COR-L47 (cell line): ENCODE data around the gene DNAJC18.
"Not testable (repeated sequence)": the region's sequence is repeated elsewhere in the genome, so short reads cannot be mapped to it uniquely, and the experiment has no call there.

ENCODE experiments used
- DNase-seq: peaks from one replicate; lab custom pipeline; 2025; lab: John Stamatoyannopoulos, UW

The DNAJC18 gene

DNA sequence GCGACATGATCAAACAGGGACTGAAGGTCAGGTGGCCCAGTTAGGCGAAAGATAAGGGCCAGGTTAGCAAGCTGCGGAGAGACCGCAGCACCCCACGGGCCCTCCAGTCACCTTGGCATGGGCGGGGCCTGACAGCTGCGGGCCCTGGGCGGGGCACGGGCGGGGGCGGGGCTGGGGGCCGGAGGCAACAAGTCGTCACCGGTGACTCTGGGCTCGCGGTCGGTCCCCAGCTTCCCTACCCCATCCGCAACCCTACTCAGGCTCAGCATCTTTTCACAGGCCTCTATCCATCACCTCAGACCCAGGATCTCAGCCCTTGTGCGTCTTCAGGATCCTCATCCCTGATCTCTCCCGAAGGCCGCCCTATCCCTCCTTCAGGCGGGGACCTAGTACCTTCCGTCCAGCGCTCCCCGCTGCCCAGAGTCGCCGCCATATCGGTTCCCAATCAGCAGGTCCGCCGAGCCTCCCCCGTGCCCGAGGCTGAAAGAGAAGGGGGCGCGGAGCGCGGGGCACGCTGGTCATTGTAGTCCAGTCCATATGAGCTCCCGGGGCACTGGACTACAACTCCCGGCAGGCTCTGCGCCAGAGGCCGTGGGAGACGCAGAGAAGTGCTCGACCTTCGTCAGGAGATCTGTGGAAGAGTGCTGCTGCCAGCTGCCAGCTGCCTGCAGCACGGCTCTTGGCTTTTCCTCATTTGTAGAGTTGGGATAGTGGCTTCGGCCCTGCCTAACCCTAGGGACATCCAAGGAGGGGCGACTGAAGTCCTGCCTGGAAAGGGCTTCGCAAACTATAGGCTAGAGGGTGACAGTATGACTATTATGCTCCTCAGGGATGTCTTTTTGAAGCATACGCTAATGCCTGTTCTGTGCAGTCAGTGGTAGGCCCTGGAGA is at the start of gene DNAJC18:
TSS of gene DNAJC18 (minus strand) at position 513 of the 891 bp plus-strand sequence. CDS start at position 433, 80 bp downstream.
- DNase-seq, result peak; percentile 93

DNA sequence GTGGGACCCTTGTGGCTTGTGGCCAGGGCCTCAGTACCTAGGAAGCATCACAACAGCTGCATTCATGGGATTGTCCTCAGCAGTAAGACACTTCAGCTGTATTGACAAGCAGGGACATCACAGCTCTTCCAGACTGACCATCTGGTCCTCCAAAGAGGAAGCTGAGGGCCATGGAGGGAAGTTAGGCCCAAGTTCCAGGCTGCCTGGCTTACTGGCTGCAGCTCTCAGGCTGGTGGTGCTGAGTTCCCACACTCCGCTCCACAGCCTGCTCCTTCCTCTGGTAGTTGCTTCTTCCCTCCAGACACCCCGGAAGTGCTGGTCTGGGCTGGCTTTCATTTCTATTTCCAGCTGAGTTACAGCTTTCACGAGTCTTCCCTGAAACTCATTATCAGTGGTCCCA is 48.9 kb upstream of the DNAJC18 start:
- no peak for DNase-seq

DNA sequence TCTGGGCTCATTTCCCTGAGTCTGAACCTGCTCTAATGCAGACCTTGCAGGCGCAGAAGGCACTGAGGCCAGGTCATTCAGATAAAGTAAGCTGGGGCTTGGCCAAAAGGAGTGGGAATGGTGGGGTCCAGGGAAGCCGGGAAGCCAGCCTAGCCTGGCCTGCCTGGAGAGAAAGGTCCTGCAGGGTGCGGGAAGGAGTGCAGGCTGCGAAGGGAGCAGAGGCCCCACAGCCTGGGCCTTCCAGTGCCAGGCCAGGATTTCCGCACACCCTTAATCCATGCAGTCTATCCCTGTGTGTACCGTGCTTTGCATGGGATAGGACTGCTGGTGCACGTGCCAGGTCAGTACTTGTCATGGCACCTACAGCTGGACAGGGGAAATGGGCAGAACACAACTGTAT is 46.9 kb upstream of the DNAJC18 start:
- DNase-seq, result no peak

DNA sequence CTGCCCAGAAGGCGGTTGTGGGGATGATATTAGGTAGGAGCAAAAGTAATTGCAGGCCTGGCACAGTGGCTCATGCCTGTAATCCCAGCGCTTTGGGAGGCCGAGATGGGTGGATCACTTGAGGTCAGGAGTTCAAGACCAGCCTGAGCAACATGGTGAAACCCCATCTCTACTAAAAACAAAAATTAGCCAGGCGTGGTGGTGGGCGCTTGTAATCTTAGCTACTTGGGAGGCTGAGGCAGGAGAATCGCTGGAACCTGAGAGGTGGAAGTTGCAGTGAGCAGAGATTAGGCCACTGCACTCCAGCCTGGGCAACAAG is 43.5 kb upstream of the DNAJC18 start:
- DNase-seq, result not testable (repeated sequence)

DNA sequence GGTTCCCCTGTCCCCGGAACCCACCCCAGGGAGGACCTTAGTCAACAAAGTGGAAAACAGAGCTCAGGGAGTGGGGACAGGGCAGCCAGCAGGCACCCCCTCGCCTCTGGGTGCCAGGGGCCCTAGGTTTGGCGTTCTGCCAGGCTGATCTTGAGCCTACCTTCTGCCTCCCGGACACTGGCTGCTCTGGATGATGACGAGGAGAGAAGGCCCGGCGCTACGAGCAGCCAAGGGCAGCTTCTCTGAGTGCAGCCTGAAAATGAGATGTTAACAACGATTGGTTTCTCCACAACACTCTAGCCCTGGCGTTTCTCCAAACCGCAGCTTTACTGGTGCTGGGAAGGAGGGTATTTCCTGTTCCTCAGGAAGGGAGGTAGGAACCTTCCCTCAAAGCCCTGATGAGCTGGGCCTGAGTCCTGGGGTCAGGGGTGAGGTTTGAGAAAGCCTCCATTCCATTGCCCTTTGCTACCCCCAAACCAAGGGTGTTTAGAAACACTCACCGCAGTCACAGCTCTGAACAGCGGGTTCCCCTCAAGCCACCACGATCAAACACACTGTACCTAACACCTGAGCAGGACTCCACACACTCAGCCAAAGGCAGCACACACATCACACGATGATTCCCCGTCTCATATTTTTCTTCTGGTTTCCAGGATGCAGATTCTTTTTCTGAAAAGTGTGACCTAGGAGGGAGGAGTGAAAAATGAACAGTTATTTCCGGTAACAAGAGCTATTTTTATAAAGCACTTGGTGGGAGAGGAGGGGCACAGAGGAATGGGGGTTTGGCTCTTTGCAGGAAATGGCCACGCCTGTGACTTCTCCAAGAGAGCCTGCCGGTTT is 42.9 kb upstream of the DNAJC18 start, which contains the start of gene STING1:
TSS of gene STING1 (minus strand) at position 709 of the 840 bp plus-strand sequence. CDS start 1,054 bp downstream, outside the sequence.
- DNase-seq, result peak; percentile 49

DNA sequence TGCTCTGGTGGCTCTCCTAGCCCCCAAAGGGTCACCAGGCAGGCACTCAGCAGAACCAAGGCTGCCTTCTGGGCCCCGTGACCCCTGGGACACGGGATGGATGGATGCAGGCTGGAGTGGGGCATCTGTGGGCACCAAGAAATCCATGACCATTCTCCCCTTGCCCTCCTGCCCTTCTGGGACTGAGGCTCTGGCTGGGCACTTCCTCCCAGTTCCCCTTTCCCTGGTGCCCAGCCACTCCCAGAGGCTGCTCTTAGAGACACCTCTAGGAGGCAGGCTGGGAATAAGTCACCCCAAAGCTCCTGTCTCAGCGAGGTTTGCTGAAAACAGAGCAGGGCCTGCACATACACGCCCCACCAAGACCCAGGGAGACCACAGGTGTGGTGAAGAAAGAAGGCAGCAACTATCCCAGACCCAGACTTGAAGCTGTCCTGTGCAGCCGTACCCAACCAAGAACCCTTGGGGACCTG is 42.3 kb upstream of the DNAJC18 start:
- DNase-seq, result no peak

DNA sequence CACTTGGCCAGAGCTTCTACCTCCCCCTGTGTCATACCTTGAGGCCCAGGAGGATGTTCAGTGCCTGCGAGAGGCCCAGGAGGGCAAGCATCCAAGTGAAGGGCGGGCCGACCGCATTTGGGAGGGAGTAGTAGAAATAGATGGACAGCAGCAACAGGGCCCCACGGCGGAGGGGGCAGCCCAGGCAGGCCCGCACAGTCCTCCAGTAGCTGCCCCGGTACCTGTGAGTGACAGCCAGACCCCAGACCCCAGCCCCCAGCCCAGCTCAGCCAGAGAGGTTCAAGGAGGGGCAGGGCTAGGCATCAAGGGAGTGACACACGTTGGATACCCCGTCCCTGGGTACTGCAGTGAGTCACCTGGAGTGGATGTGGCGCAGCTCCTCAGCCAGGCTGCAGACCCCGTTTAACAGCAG is 41.8 kb upstream of the DNAJC18 start:
- no peak for DNase-seq

DNA sequence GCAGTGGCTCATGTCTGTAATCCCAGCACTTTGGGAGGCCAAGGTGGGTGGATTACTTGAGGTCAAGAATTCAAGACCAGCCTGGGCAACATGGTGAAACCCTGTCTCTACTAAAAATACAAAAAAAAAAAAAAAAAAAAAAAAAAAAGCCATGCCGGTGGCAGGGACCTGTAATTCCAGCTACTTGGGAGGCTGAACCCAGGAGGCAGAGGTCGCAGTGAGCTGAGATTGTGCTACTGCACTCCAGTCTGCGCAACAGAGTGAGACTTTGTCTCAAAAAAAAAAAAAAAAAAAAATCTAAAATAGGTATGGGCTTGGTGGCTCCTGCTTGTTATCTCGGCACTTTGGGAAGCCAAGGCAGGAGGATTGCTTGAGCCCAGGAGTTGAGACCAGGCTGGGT is 40.4 kb upstream of the DNAJC18 start:
- not testable (repeated sequence) for DNase-seq

DNA sequence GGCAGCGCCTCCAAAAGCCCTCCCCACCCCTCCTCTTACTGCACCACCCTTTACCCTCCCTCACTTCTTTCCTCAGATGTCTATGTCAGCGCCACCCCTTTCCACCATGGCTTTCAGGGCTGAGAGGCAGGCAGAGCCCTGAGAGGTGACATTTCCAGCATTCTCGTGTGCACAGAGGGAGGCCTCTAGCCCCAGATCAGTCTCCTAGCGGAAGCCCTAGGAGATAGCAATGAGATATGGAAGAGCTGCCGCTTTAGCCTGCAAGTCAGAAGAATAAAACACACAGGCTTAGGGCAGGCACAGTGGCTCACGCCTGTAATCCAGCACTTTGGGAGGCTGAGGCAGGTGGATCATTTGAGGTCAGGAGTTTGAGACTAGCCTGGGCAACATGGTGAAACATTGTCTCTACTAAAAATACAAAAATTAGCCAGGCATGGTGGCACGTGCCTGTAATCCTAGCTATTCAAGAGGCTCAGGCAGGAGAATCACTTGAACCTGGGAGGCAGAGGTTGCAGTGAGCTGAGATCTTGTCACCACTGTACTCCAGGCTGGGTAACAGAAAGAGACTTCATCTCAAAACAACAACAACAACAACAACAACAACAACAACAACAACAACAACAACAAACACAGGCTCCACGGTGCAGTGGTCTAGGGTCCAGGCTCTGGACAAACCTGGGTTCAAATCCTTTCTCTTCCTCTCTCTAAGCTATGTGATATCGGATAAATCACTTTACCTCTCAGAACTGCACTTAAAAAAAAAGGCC is 39.5 kb upstream of the DNAJC18 start:
- not testable (repeated sequence) for DNase-seq

DNA sequence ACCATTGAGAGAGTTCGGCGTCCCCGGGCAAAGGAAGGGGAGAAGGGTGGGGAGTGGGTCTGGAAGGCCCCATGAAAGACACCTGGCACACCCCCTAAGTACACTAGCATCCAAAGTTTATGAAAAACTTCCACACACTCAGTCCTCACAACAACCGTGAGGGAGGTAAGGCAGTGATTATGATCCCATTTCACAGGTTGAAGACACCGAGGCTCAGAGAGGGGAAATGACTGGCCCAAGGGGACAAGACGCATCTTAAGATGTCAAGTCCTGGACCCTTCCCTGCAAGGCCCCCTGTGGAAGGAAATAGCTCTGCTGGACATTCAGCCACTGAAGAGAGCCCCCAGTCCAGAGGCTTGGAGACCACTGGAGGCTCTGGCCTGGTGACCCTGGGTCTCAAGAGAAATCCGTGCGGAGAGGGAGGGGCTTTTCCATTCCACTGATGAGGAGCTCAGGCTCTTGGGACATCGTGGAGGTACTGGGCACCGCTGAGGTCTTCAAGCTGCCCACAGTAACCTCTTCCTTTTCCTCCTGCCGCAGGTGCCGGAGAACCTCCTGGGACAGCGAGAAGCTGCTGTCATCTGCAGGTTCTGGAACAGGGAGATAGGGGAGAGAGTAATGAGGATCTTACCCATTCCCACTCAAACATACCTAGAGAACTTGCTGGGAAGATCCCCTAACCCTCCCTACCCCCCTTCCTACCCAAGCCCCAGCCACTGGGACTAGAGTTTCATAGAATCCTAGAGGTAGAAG is 36.7 kb upstream of the DNAJC18 start:
- no peak for DNase-seq

DNA sequence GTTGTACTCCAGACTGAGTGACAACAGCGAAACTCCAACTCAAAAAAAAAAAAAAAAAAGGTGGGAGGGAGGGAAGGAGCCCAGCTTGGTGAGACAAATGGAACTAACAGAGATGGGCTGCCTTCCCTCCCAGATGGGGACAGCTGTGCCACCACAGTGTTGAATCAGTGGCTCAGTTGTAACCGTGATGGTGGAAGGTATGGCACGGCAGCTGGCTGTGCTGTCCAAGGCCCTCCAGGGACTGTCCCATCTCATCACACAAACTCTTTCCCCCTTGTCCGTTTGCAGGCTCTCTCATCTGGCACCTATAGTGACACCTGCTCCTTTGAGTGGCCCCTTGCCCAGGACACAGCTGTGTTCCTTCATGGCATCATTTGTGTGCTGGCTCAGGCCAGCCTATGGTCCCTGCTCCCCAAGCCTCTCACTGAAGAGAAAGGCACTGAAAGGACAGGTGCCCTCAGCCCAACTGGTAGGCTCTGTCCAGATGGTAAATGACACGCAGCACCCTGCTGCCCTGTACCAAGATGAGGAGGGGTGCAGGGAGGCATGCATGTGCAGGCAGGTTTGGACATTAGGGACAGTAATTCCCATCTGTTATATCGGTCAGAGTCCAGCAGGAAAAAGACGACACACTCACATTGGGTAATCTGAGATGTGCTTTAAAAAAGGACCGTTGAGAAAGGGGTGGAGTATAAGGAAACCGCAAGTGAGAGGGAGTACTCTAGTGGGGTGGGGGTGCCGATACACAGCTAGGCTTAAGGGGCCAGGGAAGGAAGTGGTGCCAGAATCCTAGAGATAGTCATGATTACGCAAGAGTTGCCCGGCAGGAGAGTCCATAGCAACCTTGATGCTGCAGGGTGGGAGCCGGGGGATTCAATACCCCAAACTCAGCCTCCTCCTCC is 35.8 kb upstream of the DNAJC18 start:
- DNase-seq, result no peak

DNA sequence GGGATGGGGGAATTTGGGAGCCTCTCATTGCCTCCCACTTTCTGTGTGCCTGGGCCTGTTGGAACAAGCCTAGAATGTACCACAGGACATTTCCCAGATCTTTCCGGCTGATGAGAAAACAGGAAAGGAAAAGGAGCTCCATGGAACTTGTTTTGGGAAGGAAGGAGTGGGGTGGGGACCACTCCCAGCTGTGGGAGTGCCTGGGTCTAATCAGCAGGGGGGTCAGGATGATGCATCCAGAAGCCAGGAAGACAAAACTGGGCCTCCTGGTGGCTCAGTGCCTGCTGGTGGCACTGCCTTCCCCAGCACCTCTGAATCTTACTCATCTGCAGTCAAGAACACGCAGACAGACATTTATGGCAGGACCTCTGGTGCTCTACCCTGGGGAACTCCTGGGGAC is 34.2 kb upstream of the DNAJC18 start:
- no peak for DNase-seq

DNA sequence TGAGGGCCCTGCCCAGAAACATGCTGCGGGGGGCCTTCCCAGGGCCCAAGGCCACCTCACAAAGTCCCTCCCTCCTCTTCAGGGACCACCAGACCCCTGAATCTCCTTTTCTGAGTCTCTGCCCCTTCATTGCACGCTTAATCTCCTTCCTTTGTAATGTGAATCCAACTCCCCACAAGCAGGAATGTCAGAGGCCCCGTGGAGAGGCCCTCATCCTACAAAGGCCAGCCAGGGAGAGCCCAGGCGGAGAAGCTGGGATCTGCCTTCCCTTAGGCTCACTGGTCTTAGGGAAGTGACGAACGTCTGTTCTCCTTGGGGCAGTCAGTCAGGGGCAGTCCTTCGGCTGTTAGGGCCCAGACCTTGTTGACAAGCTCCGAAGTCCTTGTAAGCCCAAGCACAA is 33.8 kb upstream of the DNAJC18 start:
- no peak for DNase-seq

DNA sequence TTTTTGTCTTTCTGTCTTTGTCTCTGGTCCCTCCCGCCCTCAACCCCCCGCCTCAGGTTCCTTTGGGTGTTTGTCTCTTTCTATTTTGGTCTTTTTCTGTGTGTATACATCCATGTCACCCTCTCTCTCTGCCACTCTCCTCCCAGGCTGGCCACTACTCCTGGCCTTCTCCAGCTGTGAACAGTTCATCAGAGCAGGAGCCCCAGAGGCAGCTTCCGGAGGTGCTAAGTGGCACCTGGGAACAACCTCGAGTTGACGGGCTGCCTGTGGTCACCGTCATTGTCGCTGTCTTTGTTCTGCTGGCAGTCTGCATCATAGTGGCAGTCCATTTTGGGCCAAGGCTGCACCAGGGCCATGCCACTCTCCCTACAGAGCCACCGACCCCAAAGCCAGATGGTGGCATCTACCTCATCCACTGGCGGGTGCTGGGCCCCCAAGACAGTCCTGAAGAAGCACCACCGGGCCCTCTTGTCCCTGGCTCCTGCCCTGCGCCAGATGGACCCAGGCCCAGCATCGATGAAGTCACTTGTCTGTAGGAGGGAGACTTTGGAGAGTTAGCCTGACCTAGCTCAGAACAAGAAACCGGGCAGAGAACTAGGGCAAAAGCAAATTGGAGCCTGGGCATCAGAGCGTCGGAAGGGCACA is 33.2 kb upstream of the DNAJC18 start:
- DNase-seq, result no peak

DNA sequence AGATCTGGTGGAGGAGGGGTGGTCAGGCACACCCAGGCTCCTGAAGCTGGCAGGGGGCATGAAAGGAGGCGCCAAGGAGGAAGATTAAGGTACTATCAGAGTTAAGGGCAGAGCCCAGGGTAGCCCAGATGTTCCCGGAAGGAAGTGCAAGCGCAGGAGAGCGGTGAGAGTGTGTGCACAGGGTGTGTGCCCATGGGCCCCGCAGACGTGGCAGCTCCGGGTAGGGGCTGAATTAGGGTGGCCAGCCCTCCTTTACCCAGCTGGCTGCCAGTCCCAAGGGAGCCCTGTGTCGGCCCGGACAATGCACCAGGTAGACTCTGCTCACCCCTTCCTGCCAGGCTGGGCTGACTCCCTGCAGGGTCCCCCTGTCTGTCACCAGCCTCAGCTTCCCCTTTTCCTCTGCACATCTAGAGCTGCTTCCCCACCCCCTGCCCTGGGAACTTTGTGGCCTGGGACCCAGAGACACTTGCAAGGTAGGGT is 31.5 kb upstream of the DNAJC18 start, which contains the start of gene SMIM33:
TSS of gene SMIM33 (plus strand) at position 184 of the 480 bp plus-strand sequence. CDS start at position 302, 118 bp downstream.
- DNase-seq, result no peak

DNA sequence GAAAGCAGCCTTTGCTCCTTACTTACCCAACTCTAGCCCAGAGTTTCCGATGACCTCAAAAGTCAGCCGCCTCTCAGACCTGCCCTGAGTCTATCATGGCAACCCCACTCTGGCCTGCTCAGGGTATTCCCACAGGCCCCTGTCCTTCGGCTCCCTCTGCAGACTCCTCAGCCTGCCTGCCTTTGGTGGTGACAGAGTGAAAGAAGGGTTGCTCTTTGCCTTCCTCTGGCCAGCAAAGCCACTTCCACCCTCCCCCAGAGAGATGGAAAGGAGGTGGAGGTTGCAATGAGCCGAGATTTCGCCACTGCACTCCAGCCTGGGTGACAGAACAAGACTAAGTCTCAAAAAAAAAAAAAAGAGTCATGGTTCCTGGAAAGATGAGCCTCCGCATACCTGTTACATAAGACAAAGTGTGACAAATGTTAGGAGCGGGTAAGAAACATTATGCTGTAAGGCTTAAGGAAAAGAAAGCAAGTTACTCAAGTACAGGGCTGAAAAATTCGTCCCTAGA is 29.2 kb upstream of the DNAJC18 start:
- DNase-seq, result no peak

DNA sequence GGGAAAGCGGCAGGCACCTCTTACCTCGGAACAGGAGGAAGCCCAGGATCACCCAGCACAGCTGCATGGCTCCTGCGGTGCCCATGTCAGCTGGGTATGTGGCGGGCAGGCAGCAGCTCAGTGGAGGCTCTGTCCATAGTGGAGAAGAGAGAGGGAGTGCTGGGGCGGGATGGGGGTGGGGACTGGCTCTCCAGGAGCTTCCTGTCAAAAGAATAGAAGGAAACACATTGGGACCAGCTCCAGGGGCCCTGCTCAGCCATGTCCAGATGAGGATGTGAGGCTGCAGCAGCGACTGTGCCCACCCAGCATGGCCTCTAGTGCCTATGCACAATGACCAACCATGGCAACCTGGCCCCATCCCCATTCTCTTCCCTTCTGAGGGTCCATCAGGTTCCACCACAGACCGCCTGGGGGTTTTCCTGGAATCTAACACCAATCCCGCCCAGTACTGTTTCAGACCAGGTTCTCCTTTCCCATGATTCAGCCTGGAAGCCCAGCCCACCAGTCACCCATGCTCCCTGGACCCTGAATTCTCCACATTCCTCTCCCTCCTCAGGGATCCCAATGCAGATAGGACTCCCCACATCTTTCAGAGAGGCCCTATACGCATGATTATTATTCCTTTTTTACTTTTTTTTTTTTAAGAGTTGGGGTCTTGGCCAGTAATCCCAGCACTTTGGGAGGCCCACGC is 23.4 kb upstream of the DNAJC18 start, which contains the start of gene ECSCR:
TSS of gene ECSCR (minus strand) at position 158 of the 691 bp plus-strand sequence. CDS start at position 85, 73 bp downstream.
- DNase-seq, result no peak

DNA sequence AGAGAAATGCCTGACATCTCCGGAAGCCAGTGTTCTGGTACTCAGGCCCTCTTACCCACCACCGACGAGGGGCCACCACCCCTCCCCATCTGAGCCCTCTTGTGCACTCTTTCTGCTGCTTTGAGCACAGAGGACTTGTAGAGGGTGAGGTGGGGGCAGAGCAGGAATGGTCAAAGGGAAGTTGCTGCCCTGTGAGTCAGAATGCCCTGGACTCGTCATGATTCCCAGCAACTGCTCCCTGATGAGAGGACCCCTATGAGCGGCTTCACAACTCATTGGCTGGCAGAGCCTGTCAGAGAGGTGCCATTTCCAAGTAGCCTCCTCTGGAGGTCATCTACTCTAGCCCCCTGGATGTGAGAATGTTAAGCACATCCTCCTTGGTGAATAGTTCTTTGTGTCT is 22.4 kb upstream of the DNAJC18 start:
- DNase-seq, result no peak
